CD4-positive, alpha-beta T cell treated with Interleukin-2 at 100 ng/mL for 4 hours (primary cell): ENCODE measurements around the gene PGA5.

Experiments
- DNase-seq: peaks from one replicate; pipeline ENCODE4 v3.0.0-alpha.2; 2020; ENCODE audit warnings: low spot score

PGA5 gene

GRCh38 chr11:61294717-61295595 lies 54.0 kb downstream of the PGA5 start, which contains the start of gene VWCE:
Gene VWCE (minus strand): TSS chr11:61295316. CDS start chr11:61295037, 279 bp downstream.
- DNase-seq, result peak; percentile 38

GRCh38 chr11:61295596-61295926 lies 54.6 kb downstream of the PGA5 start:
- no peak for DNase-seq

GRCh38 chr11:61297341-61297740 lies 56.4 kb downstream of the PGA5 start:
- DNase-seq, result no peak

- no peak for DNase-seq
Observed at GRCh38 chr11:61297746-61298145, 56.8 kb downstream of the PGA5 start.

GRCh38 chr11:61298663-61299244 lies 57.8 kb downstream of the PGA5 start:
- DNase-seq, result no peak
